HS-27A (cell line): ENCODE results near the gene UTP15.

Experiments
- DNase-seq: peaks from one replicate; pipeline ENCODE4 v3.0.0-alpha.2; 2012; ENCODE audit warnings: low read depth, missing footprints

Gene UTP15

GRCh38 chr5:73623901-73624404 lies 58.4 kb downstream of the UTP15 start:
- no peak for DNase-seq

GRCh38 chr5:73624888-73625287 lies 59.3 kb downstream of the UTP15 start:
- DNase-seq: no peak

- DNase-seq: no peak
Observed at GRCh38 chr5:73625372-73625943, 59.9 kb downstream of the UTP15 start.

- DNase-seq: no peak
Observed at GRCh38 chr5:73625944-73626811, 60.6 kb downstream of the UTP15 start, which contains the start of gene ARHGEF28. Gene ARHGEF28, plus strand, starts transcription at chr5:73626196. Its CDS starts 58,656 bp downstream, at chr5:73684852.

GRCh38 chr5:73626814-73627313 lies 61.3 kb downstream of the UTP15 start:
- DNase-seq: no peak

GRCh38 chr5:73629456-73629855 lies 63.9 kb downstream of the UTP15 start:
- no peak for DNase-seq

GRCh38 chr5:73630765-73631164 lies 65.2 kb downstream of the UTP15 start:
- no peak for DNase-seq

- no peak for DNase-seq
Observed at GRCh38 chr5:73631500-73631899, 66.0 kb downstream of the UTP15 start.
